ENCODE data around the gene MUCL1. TPM values are rescaled to one million over a fixed set of nuclear protein-coding genes. Genes with fewer than 3 reads are reported as not detected.

The MUCL1 gene
- total and polyA plus RNA-seq, 10 of the 15 experiments (the other 5 are each of a cell fraction or from before 2014, with no cell fraction given), result not detected

GRCh38 chr12:54891717-54892478 is 37.6 kb downstream of the MUCL1 start:
- no peak overlapping the region for H2AFZ ChIP-seq (ENCODE audit: control insufficient read depth, low read depth, low read length)
- H3K4me2 ChIP-seq (ENCODE audit: control insufficient read depth, insufficient read depth), result no peak overlapping the region
- H3K79me2 ChIP-seq (ENCODE audit: control insufficient read depth, insufficient read depth, low read length), result no peaks in the 10 kb centered on the region
- FAIRE-seq (no peak), DNase-seq (ENCODE audit: low read depth, low spot score) (no peak), ATAC-seq (no peak)
- ChIA-PET RAD21 (ENCODE audit: unreplicated experiment) (no interaction called here), SMC1A (ENCODE audit: uncharacterized antibody, unreplicated experiment) (no interaction called here), CTCF (interaction anchor here (1.0 to 1.2 kb wide), 2 partner anchors 101 to 142 kb away, joined by 3 to 4 read pairs; no protein-coding TSS in a partner anchor), POLR2A (no interaction called here)
- no peaks in the 10 kb centered on the region for H3K9me3 ChIP-seq (replicated peaks; ENCODE audit: control insufficient read depth, insufficient read depth, low read length)
- intact Hi-C loops (cut with micrococcal nuclease; ENCODE audit: unreplicated experiment) (no loop called here), in situ Hi-C loops (cut with MboI) (no loop called here)
- no peak overlapping the region for H3K4me3 ChIP-seq
- no peak overlapping the region for H3K27ac ChIP-seq (ENCODE audit: control insufficient read depth, insufficient read depth)
- no TSS peak for BruUV-seq (replicated peaks)
- no peaks in the 10 kb centered on the region for H4K20me1 ChIP-seq (ENCODE audit: control insufficient read depth, insufficient read depth)
- H3K4me1 ChIP-seq (ENCODE audit: control insufficient read depth, insufficient read depth, low read length), result no peaks in the 10 kb centered on the region
- no peak overlapping the region for H3K9ac ChIP-seq (ENCODE audit: control insufficient read depth, insufficient read depth, low read length)
- H3K27me3 ChIP-seq (replicated peaks in 1 of 2; ENCODE audit: control insufficient read depth in 2 of 2, insufficient read depth in 2 of 2, low read length in 1 of 2), result no peaks in the 10 kb centered on the region
- WGBS (ENCODE audit: insufficient coverage, insufficient replicate concordance, low lambda C conversion rate, missing lambda C conversion rate), result 52% methylated on average over 3 of the region's 3 CpGs
- no peaks in the 10 kb centered on the region for H3K36me3 ChIP-seq (ENCODE audit: control insufficient read depth in 2 of 2, insufficient read depth in 2 of 2, low read length in 1 of 2)
- no peak for TF ChIP-seq SREBF2 (IDR thresholded peaks at IDR 0.05; ENCODE audit: low read length)
- no peak for TF ChIP-seq ATF3 (IDR thresholded peaks at IDR 0.05; ENCODE audit: borderline replicate concordance, extremely low read depth, low read depth, low read length)
- TF ChIP-seq STAT3 (IDR thresholded peaks at IDR 0.05; ENCODE audit: low read depth, low read length), result no peak
- TF ChIP-seq RB1 (IDR thresholded peaks at IDR 0.05; ENCODE audit: borderline replicate concordance), result no peak
- TF ChIP-seq USF1 (IDR thresholded peaks at IDR 0.05; ENCODE audit: borderline replicate concordance, extremely low read length, insufficient read depth, low read depth, low read length), result no peak
- TF ChIP-seq KLF5 (IDR thresholded peaks at IDR 0.05; ENCODE audit: partially characterized antibody), result no peak
- no peak for TF ChIP-seq CHD4 (IDR thresholded peaks at IDR 0.05)
- no peak for TF ChIP-seq IRF3 (IDR thresholded peaks at IDR 0.05)
- TF ChIP-seq GATAD2B (conservative IDR thresholded peaks at IDR 0.05; ENCODE audit: low read depth), result no peak
- no peak for TF ChIP-seq CUX1 (IDR thresholded peaks at IDR 0.05; ENCODE audit: insufficient replicate concordance, low read depth, low read length)
- no peak for TF ChIP-seq BHLHE40 (IDR thresholded peaks at IDR 0.05; ENCODE audit: borderline replicate concordance in 1 of 2, low read depth in 2 of 2, low read length in 1 of 2)
- no peak for TF ChIP-seq NFXL1 (IDR thresholded peaks at IDR 0.05; ENCODE audit: borderline replicate concordance)
- TF ChIP-seq SIN3A (IDR thresholded peaks at IDR 0.05; ENCODE audit: low read depth, low read length), result no peak
- TF ChIP-seq IKZF1 (conservative IDR thresholded peaks at IDR 0.05), result no peak
- TF ChIP-seq ZNF274 (IDR thresholded peaks at IDR 0.05; ENCODE audit: insufficient read depth, insufficient read length), result no peak
- no peak for TF ChIP-seq GABPA (IDR thresholded peaks at IDR 0.05; ENCODE audit: low read depth)
- TF ChIP-seq IKZF2 (IDR thresholded peaks at IDR 0.05), result no peak
- TF ChIP-seq CREM (IDR thresholded peaks at IDR 0.05; ENCODE audit: low read depth), result no peak
